Measurements from ENCODE around the gene GID4.
A peak's percentile ranks its signal among the peaks of the same experiment; 100 is the strongest.
"Not testable (repeated sequence)": the region's sequence is repeated elsewhere in the genome, so short reads cannot be mapped to it uniquely, and the experiment has no call there.

Gene GID4

DNA sequence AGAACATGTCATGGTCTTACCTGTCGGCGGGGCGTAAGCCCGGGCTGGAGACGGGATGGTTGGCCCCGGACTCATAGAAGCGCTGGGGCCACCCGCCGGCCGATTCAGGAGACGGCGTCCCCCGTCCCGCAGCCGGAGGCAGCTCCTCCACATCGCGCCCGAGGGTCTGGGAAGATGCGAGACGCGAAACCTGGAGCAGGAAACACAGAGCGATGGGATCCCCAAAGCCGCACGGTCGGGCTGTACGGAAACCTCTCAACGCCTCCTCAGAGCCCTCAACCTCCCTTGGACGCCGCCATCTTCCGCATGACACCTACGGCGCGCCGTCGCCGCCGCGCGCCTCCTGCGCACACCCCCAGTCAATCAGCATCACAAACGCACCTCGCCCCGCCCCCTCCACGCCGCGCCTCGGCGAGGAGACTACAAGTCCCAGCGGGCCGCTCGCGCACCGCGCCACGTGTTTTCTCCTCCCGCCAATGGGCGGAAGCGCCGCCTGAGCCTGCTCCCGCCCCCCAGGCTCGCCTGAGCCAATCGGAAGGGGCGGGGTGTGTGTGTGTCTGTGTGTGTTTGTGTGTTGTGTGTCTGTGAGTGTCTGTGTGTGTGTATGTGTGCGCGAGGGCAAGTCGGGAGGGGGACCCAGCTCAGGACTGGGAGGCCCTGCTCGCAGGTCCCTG lies at the start of gene GID4, which contains the start of gene ATPAF2:
Gene GID4, plus strand, starts transcription at position 548 of the 674 bp plus-strand sequence. Its CDS starts 57 bp downstream, at position 605.
Gene ATPAF2, minus strand, starts transcription at position 308 of the 674 bp plus-strand sequence. Its CDS starts 155 bp downstream, at position 153.
- peak within 1 kb of the TSS; percentile 74 for H3K4me3 ChIP-seq (ENCODE audit: low read depth, low read length)
- peak; percentile 97 for DNase-seq (ENCODE audit: low read depth)

DNA sequence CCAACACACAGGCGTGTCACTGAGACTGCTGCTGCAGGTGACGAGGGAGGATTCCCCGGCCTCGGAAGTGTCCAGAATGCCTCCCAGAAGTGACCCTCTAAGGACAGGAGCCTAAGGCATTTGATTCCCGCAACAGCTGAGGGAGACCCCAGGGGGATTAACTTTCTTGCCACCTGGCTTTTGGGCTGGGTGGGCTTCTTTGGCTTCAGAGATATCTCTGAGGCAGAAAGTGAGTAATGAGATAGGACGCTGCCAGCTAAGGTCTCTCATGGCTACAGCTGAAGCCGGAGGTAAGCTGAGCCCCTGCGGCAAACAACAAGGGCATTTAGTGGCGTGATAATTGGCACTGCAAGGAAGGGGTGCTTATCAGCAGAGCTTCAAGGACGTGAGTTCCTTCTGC lies 49.6 kb upstream of the GID4 start:
- H3K4me3 ChIP-seq (ENCODE audit: low read depth, low read length): no peak overlapping the region
- no peak for DNase-seq (ENCODE audit: low read depth)

DNA sequence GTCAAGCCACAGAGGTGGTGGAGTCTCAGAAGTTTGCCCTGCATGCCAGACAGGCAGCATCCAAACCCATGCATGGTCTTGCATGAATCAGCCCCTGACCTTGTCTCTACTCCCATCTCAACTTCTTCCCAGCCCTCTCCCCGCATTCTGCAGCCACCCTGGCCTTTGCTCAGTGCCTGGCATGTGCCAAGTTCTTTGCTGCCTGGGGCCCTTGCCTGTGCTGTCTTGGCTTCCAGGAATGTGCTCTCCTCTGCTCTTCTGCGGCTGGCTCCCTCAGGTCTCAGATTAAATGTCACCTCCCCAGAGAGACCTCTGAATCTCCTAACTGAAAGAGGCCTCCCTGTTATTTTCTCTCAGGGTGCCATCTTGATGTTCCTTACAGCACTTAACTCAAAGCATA lies 48.9 kb upstream of the GID4 start:
- H3K4me3 ChIP-seq (ENCODE audit: low read depth, low read length): no peak overlapping the region
- no peak for DNase-seq (ENCODE audit: low read depth)

DNA sequence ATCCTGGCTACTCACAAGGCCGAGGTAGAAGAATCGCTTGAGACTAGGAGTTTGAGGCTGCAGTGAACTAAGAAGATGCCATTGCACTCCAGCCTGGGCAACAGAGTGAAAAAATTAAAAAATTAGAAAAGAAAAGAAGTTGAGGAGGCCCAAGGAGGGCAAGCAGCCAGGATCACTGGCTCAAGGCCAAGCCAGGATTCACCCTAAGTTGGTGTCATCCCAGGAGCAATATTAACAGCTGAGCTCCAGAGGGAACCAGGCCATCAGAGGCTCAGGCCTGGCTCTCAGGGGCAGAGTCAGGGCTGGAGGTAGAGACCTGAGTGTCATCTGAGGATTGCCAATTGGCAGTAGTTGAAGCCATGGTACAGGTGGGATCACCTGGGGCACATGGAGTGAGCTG lies 45.8 kb upstream of the GID4 start:
- H3K4me3 ChIP-seq (ENCODE audit: low read depth, low read length): no peak overlapping the region
- DNase-seq (ENCODE audit: low read depth): no peak

DNA sequence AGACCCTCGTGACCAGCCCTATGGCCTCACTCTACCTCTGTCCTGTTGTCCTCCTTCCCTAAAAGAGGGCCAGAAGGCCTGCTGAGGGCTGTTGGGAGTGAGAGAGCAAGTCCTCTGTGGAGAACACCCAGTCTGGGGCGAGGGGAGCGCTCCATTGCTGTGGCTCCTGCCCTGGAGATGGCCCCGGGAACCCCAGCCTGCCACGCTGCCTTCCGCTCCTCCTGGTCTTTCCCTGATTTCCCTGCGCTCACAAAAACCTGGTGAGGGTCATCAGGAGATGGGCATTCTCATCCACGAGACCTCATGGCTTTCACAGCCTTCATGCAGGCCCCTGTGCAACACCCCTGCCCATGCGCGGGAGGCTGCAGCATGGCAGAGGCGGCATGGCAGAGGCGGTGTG lies 45.4 kb upstream of the GID4 start:
- no peak for DNase-seq (ENCODE audit: low read depth)
- H3K4me3 ChIP-seq (ENCODE audit: low read depth, low read length): no peak overlapping the region

DNA sequence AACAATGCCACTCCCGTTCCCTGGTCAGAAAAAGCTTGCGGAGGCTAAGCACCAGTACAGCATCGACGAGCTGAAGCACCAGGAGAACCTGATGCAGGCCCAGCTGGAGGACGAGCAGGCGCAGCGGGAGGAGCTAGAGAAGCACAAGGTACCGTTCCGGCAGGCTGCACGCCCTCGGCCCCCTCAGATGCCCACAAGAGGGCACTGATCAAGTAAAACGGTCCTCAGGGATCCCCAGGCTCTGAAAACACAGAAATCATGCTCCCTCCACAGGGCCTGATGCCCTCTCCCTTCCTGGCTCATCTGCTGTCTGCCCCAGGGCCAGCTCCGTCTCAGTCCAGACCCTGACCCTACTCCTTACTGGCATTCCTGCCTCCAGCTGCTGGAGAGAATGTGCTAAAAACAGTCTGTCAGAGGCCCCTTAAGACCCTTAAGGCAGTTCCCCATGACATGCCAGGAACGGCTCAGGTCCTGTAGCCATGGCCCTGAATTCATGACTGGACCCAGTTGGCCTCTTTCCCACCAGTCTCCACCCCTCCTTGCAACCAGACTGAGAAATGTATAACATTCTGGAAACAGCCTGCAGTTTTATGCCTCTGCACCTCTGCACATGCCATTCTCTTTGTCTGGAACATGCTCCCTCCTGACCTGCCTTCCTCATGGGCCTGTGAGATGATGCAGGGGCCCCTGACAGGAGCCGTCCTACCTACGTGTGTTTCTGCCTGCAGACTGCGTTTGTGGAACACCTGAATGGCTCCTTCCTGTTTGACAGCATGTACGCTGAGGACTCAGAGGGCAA lies 44.7 kb upstream of the GID4 start:
- H3K4me3 ChIP-seq (ENCODE audit: low read depth, low read length): no peak overlapping the region
- no peak for DNase-seq (ENCODE audit: low read depth)

DNA sequence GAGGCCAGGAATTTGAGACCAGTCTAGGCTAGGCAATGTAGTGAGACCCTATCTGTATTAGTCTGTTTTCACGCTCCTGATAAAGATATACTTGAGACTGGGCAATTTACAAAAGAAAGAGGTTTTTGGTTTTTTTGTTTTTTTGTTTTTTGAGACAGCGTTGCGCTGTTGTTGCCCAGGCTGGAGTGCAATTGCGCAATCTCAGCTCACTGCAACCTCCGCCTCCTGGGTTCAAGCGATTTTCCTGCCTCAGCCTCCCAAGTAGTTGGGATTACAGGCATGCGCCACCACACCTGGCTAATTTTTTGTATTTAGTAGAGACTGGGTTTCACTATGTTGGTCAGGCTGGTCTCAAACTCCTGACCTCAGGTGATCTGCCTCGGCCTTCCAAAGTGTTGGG lies 43.3 kb upstream of the GID4 start:
- not testable (repeated sequence) for H3K4me3 ChIP-seq (ENCODE audit: low read depth, low read length); DNase-seq (ENCODE audit: low read depth)

DNA sequence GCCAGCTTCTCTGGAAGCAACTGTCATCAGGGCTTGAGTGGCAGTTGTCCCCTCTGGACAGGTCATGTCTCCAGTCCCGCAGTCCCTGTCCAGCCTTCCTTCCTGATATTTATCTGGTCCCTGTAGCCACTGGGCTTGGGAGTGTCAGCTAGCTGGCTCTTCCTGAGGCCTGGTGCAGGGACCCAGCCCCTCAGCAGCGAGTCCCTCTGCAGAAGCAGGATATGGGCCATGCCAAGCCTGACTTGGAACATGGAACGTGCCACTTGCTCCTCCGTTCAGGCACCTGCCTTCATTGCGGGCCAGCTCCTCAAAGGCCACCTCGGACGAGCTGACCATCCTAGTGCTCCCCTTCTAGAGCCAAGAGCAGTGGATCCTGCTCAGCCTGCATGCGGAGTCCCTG lies 40.3 kb upstream of the GID4 start:
- no peak for DNase-seq (ENCODE audit: low read depth)
- no peak overlapping the region for H3K4me3 ChIP-seq (ENCODE audit: low read depth, low read length)

DNA sequence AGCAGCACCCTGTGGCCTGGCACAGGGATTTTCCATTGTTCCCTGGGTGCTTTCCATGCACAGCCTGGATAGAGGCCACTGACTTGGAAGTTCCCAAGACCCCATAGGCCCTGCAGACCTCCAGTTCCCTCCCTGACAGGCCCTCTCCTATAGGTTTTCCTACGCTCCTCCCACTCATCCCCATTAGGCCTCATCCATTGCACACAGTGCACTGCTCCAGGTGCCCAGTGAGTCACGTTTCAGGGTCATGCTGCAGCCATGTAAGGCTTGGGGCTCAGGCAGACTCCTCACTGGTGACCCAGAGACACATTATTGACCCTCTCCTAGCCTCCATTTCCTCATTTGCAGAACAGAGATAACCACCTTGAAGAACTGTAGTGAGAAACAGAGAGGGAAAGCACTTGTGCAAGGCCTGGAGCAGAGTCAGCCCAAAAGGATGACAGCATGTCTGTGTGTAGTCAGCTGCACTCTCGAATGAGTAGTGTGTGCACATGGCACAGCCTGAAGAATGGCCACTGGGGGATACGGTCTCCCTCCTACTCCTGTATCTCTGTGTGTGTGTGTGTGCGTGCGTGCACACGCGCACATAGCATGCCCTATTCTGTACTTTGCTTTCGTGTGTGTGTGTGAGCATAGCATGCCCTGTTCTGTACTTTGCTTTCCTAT lies 39.7 kb upstream of the GID4 start:
- no peak overlapping the region for H3K4me3 ChIP-seq (ENCODE audit: low read depth, low read length)
- peak; percentile 31 for DNase-seq (ENCODE audit: low read depth)

DNA sequence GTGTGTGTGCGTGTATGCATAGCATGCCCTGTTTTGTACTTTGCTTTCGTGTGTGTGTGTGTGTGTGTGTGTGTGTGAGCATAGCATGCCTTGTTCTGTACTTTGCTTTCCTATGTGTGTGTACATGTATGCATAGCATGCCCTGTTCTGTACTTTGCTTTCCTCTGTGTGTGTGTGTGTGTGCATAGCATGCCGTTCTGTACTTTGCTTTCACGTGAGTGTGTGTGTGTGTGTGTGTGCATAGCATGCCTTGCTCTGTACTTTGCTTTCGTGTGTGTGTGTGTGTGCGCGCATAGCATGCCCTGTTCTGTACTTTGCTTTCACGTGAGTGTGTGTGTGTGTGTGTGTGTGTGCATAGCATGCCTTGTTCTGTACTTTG lies 39.2 kb upstream of the GID4 start:
- DNase-seq (ENCODE audit: low read depth): no peak

DNA sequence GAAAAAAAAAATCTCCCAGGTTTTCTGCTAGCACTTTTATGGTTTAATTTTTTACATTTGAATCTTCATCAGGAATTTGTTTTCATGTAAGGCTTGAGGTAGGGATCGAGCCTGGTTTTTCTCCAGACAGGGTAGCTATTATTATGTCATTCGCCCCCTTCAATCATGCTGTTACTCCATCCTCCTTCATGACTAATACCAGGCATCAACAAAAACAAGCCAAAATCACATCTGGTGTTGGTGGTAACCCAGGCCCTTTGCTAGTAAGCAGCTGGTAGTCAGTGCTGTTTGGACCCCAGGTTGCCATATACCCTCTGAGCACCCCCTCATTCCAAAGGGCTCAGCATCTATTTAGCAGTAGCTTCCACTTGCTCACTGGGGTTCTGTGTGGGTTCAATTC lies 37.0 kb upstream of the GID4 start:
- H3K4me3 ChIP-seq (ENCODE audit: low read depth, low read length): no peak overlapping the region
- DNase-seq (ENCODE audit: low read depth): no peak

More for the DNA sequence above, 39.2 kb upstream of the GID4 start:
- no peak overlapping the region for H3K4me3 ChIP-seq (ENCODE audit: low read depth, low read length)

DNA sequence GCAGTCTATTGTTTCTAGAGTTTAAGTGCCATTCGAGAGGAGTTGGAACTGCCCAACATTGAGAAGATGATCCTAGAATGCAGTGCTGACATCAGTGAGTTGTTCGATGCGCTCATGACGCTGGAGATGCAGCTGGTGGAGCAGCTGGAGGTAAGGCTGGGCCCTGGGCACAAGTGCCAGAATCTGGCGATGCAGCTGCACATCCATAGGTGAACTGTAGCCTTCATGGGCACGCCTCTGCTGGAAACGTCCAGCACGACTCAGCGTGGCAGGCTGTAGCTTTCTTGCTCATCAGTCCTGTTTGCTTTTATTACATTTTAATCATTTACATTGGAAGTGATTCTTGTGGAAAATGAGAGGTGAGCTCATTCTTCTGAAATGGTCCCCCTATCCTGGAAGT lies 34.9 kb upstream of the GID4 start:
- no peak overlapping the region for H3K4me3 ChIP-seq (ENCODE audit: low read depth, low read length)
- no peak for DNase-seq (ENCODE audit: low read depth)

DNA sequence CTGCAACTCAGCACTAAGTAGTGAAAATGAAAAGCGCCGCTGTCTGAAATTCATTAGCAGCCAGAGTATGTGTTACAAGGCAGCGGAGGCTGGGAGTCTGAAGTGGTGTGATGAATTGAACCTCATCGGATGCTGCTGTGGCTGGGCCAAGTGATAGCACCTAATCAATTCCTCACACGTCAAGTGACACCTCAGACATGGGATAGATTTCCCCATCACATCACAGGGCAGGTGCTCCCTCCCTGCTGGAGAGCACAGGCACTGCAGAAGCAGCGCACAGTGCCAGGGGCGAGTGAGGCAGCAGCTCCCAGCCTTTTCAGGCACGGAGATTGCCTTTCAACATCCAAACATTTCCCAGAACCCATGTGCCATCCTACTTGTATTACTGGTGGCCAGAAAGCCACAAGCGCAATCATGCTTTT lies 34.3 kb upstream of the GID4 start:
- no peak overlapping the region for H3K4me3 ChIP-seq (ENCODE audit: low read depth, low read length)
- DNase-seq (ENCODE audit: low read depth): no peak

DNA sequence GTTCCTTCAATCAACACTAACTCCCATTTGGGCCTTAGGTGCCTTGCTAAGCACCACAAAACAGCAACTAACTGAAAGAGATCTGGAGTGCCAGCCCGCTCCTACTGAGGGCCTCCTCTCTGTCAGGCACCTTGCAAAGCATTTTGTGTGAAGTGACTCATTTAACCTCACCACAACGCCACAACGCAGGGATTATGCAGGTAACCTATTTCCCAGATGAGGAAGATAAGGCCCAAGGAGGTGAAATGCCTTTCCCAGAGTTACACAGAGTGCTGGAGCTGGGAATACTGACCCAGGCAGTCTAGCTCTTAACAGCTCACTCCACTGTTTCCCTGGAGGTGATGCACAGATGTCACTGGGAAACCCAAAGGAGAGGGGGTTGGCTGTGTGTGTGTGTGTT lies 33.7 kb upstream of the GID4 start:
- no peak for DNase-seq (ENCODE audit: low read depth)
- no peak overlapping the region for H3K4me3 ChIP-seq (ENCODE audit: low read depth, low read length)

DNA sequence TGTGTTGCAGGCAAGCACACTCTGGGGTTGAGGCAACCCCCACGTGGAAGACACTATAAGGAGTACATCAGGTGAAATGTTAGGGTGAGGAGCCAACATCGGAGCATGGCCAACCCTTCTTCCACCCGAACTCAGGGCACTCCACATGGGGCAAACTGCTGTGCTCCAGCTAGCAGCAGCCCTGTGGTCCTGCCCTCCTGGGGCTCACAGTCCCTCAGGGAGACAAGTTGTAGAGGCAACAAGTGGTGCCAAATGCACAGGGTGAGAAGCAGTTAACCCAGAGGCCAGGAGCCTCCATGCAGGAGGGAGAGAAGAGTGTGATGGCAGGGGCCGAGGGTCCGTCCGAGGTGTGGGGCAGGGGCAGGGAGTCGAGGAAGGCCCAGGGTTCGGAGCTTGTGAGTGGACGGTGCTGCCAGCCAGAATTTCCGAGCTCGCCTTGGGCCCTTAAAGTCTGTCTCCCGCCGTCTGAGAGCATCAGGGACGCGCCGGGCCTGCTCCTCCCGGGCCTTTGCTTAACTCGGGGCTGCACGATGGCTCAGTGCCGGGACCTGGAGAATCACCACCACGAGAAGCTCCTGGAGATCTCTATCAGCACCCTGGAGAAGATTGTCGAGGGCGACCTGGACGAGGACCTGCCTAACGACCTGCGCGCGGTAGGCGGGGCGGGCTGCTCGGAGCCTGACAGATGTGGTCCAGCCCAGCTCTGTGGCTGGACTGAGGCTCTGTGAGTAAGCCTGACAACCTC lies 32.5 kb upstream of the GID4 start:
- DNase-seq (ENCODE audit: low read depth): no peak
- no peak overlapping the region for H3K4me3 ChIP-seq (ENCODE audit: low read depth, low read length)

DNA sequence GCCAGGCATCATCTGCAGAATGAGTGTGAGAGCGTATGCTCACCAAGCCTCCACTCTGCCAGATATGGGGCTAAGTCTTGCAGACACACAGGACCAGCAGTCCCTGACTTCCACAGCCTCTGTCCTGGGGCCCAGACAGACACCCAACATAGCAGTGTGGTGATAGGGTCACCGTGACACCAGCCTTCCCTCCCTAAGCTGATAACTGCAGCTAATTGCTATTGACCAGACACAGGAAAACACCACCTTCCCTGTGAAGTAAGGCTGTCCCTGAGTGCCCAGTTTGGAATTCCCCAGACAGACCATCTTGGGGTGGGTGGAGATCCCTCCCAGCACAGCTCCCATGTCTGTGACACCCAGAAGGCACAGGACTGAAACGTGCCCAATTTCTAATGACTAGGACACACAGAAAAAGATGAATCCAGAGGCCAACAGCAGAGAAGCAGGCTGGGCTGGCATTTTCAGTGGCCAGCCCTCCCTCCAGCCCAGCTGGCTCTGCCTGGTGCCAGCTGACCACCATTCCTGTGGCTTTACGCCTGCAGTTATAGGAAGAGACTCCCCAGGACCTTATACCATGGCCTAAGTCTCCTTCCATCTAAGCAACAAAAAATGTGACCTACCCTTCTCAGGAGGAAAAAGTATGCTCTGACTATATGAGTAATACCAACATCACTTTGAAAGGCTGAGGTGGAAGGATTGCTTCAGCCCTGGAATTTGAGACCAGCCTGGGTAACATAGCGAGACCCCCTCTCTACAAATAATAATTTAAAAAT lies 30.5 kb upstream of the GID4 start:
- peak; percentile 35 for DNase-seq (ENCODE audit: low read depth)
- no peak overlapping the region for H3K4me3 ChIP-seq (ENCODE audit: low read depth, low read length)

DNA sequence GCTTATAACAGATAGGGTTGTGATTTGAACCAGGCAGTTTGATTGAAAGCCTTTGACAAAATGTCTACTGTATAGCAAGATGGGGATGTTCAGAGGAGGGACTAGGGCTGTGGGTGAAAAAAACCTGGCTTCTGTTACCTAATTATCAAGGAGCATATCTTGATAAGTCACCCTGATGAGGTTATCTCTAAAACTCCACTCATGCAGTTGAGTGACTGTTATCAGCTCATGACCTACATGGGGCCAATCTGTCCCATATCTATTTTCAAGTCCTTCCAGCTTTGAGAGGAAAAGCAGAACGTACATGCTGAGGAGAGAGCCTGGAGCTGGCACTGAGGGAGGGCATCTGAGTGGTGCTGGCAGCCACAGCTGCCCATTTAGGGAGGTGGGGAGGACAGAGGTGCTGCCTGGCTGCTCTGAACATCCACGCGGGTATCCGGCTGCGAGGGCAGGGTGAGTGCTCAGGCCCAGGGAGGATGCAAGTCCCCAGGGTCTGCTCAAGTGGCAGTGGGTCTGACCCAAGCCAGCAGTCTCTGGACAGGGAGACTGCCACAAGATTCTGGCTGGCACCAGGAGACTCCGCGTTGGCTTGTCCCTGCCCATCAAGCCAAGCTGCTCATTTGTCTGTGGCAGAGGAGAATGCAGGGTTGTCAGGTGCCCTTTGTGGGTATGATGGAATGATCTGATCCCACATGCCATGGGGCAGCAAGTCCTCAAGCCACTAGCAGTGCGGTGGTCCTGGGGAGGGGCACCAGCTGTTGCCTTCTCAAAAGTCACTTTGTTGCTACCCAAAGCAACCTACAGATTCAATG lies 29.4 kb upstream of the GID4 start:
- H3K4me3 ChIP-seq (ENCODE audit: low read depth, low read length): no peak overlapping the region
- no peak for DNase-seq (ENCODE audit: low read depth)

DNA sequence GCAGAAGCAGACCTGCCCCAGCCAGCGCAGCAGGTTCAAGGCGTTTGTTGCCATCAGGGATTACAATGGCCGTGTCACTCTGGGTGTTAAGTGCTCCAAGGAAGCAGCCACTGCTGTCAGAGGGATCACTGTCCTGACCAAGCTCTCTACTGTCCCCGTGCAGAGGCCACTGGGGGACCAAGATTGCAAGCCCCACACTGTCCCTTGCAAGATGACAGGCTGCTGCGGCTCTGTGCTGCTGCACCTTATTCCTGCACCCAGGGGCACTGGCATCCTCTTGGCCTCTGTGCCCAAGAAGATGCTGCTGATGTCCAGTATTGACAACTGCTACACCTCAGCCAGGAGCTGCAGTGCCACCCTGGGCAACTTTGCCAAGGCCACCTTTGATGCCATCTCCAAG lies 27.9 kb upstream of the GID4 start:
- no peak overlapping the region for H3K4me3 ChIP-seq (ENCODE audit: low read depth, low read length)
- no peak for DNase-seq (ENCODE audit: low read depth)

Measured in skeletal muscle cell (primary cell).